HG03039 (cell line): Measurements from ENCODE around the gene TRPM5.
"Not testable (repeated sequence)": the region's sequence is repeated elsewhere in the genome, so short reads cannot be mapped to it uniquely, and the experiment has no call there.

Experiments
- ATAC-seq: cut with Tn5 transposase; IDR thresholded peaks from one replicate; pipeline ENCODE4 v1.9.1; 2021; ENCODE audit warnings: mild to moderate bottlenecking, moderate library complexity; ENCODE audit not compliant: unreplicated experiment

Gene TRPM5

GRCh38 chr11:2443881-2444820 is at the start of gene TRPM5:
TSS of gene TRPM5 (minus strand) at chr11:2444514. CDS start at chr11:2423036, 21,478 bp downstream.
- ATAC-seq, result no peak

DNA sequence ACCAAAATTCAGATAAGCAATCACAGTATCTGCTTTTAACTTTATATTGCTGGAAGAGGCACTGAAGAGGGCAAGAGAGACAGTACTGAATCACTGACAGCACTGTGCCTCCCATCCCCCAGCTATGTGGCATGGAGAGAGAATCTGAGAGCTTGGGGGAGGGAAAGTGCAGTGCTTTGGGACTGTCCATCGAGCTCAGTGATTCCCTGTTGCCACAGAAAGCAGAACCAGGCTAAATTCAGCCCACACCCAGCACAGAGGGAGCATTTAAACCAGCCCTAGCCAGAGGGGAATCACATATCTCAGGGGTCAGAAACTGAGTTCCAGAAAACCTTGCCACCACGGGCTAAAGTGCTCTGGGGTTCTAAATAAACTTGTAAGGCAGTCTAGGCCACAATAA is 44.8 kb upstream of the TRPM5 start:
- ATAC-seq, result no peak

- ATAC-seq, result no peak
These were observed 43.7 kb upstream of the TRPM5 start for GRCh38 chr11:2488004-2488403.

DNA sequence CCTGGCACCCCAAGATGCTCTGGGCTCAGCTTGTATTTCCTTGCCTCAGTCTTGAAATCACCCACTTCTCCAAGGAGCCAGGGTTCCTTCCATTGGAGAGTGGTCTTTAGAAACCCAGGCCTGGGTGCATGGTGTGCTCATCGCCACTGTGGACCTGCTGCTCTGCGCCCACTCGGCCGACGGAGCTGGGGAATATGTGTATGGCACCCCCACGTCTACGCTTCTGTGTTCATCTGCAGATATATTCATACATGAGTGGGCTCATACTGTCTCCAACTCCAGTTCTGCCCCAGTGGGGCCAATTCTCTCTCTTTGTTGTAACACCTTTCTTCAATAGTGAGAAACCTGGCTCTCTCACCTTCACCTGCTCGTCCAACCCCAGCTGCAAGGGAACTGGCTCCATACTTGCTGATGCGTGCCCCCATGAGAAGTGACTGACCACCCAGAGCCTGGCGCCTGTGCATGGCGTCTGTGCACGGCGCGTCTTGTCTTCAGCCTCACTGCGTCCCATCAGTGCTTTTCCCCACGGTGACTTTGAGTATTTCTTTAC is 40.3 kb upstream of the TRPM5 start:
- ATAC-seq, result no peak

DNA sequence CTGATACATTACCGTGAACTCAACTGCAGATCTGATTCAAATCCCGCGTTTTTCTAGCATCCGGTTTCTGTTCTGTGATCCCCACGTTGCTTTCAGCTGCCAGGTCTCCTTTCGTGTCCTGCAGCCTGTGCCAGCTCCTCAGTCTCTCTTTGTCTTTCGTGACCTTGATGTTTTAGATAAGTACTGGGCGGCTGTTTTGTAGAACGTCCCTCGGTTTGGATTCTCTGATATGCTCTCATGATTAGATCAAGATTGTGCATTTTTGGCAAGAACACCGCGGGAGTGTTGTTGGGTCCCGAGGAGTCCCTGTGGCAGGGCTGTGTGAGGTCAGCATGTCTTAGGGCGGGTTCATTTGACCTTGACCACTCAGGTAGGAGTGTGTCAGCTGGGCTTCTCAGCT is 39.1 kb upstream of the TRPM5 start:
- no peak for ATAC-seq

- no peak for ATAC-seq
These were observed 38.4 kb upstream of the TRPM5 start for GRCh38 chr11:2482745-2483144.

GRCh38 chr11:2482204-2482603 is 37.9 kb upstream of the TRPM5 start:
- ATAC-seq, result no peak

DNA sequence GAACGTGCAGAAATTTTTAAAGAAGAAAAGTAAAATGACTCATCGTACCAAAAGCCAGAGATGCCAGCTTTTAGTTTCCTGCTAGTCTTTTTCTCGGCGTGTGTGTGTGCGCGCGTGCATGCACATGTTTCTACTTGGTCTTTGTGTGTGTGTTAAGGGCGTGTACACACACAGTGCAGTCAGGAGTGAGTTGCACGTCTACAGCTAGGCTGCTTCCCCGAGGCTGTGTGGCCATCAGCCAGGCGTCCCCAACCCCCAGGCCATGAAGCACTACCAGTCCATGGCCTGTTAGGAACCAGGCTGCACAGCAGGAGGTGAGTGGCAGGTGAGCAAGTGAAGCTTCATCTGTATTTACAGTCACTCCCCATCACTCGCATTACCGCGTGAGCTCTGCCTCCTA is 36.9 kb upstream of the TRPM5 start:
- ATAC-seq, result no peak

DNA sequence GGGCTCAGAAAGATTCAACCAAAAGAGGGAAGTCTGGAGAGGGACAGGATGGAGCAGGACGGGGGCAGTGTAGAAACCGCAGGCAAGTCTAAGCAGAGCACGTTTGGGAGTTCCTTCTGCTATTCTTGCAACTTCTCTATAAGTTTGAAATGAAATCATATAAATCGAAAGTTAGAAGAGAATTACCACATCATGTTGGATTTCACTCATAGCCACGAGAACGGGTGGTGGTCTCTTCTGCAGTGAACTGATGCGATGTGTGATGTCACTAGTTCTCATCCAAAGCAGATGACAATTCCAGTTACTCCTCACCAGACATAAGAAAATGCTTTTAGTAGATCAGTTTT is 36.5 kb upstream of the TRPM5 start:
- no peak for ATAC-seq

- ATAC-seq, result not testable (repeated sequence)
These were observed 36.0 kb upstream of the TRPM5 start for GRCh38 chr11:2480067-2480873.

- ATAC-seq, result no peak
These were observed 33.6 kb upstream of the TRPM5 start for GRCh38 chr11:2477936-2478335.

- no peak for ATAC-seq
These were observed 32.9 kb upstream of the TRPM5 start for GRCh38 chr11:2477254-2477653.

DNA sequence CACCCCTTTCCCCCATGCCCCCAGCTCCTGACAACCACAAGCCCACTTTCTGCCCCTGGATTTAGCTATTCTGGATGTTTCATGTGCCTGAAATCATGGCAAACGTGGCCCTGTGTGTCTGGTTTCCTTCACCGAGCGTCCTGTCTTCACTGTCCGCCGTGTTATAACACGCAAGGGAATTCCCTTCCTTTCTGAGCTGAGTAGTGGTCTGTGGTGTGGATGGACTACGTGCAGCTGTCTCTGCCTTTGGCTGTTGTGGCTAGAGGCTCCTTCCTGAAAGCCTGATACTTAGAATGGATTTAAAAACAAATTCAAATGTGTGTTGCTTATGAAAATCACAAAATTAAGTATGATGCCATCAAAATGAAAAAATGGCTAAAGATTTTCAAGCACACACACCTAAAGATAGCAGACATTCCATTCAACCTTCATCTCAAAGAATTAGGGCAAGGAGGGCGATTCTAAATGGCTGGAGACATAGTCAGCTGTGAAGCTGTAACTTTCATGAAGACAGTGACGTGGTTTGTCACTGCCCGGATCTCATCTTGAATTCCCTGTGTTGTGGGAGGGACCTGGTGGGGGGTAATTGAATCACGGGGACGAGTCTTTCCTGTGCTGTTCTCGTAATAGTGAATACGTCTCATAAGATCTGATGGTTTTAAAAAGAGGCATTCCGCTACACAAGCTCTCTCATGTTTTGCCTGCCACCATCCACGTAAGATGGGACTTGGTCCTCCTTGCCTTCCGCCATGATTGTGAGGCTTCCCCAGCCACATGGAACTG is 31.0 kb upstream of the TRPM5 start:
- no peak for ATAC-seq

DNA sequence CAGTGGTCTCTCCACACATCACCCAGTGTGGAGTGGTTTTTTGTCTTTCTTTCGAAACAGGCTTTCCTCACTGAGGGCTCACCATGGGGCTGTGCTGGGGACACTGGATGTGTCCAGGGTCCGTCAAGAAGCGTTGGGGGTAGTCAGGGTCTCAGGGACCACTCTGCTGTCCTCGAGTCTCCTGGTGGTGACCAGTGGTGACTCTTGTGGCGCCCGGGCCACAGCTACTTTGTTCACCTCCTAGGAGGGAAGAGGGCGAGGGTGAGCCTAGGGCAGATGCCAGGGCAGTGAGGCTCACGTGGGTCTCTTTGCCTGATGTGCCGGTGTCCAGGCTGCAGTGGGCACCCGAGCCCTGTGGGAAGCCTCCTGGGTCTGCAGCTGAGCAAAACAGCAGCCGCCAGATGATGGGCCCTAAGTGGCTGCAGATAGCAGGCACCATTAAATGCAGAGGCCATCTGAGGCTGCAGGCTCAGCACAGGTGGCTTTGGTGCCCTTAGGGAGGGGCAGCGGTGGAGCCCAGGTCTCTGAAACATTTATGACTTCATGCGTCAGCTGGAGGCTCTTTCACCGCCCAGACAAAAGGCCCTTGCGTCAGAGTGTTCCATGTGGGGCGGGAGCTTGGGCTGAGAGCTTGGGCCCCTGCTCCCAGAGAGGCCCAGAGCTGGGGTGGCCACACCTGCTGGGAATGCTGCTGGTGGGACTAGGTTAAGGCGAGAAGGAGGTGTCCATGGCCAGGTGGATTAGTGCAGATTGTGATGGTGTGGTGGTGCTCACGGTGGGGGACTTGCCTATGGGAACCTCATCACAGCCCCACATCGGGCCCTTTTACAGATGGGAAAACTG is 30.0 kb upstream of the TRPM5 start:
- ATAC-seq, result no peak

GRCh38 chr11:2473361-2474058 is 29.2 kb upstream of the TRPM5 start:
- no peak for ATAC-seq

- ATAC-seq, result no peak
These were observed 28.3 kb upstream of the TRPM5 start for GRCh38 chr11:2472428-2473186.

DNA sequence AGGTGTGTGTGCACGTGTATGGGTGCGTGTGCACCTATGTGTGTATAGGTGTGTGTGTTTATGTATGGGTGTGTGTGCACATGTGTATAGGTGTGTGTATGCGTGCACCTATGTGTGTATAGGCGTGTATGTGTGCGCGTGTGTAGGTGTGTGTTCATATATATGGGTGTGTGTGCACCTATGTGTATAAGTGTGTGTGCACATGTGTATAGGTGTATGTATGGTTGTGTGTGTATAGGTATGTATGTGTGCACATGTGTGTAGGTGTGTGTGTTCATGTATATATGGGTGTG is 27.4 kb upstream of the TRPM5 start:
- ATAC-seq, result no peak

DNA sequence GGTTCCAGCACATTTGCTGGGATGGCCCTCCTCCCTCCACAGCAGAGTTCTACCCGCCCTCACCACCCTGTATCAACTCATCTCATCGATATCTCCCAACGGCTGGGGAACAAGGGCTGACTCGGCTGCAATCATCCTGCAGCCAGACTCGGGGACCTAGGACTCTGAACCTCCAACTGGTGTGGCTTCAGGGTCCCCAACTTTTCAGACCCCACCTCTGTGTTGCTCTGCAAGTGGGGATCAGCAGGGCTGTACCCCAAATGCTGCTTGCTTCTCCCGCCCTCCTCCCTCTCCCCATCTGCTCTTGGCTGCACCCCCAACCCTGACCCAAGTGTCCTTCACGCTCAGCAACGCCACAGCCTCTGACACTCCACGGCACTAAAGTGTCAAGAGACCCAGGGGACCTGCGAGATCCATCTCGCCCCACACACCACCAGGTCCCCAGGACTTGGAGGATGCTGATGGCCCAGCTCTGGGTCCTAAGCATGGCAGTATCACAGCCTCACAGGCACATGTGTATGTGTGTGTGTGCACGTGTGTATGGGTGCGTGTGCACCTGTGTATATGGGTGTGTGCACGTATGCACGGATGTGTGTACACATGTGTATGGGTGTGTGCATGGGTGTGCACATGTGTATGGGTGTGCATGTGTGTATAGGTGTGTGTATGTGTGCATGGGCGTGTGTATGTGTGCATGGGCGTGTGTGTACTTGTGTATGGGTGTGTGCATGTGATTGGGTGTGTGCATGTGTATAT is 26.9 kb upstream of the TRPM5 start:
- no peak for ATAC-seq
